ENCODE measurements around the gene RICTOR.
"Not testable (repeated sequence)": the region's sequence is repeated elsewhere in the genome, so short reads cannot be mapped to it uniquely, and the experiment has no call there.

The RICTOR gene

DNA sequence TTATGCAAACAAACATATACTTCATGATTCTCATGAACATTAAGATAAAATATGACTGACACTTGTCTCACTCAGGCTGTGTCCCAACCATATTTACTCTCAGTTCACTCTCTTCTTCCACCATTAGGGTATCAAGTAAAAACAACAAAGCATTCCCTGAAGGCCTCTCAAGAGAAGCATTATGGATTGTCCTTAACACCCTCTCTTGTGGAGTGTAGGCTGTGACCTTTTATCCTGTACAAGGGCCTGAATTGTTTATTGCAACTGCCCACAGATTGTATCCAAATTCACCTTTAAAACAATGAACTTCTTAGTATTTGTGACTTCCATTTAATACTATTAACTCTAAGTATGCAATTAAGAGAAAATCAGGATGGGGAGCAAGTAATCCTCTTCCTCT, 78.1 kb downstream of the RICTOR start:
- TF ChIP-seq, protein P1, sequence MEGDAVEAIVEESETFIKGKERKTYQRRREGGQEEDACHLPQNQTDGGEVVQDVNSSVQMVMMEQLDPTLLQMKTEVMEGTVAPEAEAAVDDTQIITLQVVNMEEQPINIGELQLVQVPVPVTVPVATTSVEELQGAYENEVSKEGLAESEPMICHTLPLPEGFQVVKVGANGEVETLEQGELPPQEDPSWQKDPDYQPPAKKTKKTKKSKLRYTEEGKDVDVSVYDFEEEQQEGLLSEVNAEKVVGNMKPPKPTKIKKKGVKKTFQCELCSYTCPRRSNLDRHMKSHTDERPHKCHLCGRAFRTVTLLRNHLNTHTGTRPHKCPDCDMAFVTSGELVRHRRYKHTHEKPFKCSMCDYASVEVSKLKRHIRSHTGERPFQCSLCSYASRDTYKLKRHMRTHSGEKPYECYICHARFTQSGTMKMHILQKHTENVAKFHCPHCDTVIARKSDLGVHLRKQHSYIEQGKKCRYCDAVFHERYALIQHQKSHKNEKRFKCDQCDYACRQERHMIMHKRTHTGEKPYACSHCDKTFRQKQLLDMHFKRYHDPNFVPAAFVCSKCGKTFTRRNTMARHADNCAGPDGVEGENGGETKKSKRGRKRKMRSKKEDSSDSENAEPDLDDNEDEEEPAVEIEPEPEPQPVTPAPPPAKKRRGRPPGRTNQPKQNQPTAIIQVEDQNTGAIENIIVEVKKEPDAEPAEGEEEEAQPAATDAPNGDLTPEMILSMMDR (IDR thresholded peaks at IDR 0.05; ENCODE audit: low read depth, low read length), result no peak
- DNase-seq (ENCODE audit: extremely low read depth, low read depth), result no peak

DNA sequence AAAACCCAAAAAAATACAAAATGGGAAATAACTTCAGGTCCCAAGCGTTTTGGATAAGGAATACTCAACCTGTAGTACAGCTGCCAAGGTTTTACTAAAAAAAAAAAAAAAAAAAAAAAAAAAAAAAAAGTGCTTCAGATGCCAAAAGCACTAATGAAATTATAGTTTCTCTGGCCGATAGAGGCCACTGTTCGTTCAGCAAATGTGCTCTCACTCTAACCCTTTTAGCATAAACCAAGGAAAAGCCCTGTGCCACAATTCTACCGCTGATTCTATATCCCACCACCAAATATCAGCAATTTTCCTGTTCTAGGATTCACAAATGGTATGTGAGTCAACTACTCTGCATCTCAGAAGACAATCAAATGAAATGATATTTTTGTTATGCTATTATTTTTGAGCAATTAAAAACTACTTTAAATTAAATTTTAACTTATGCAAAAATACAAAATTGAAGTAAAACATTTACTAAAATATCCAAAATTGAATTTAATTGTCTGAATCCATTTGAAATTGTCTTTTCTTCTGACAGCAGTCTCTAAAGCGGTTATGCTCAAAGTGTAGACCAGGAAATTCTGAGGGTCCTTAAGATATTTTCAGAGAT, 79.8 kb downstream of the RICTOR start:
- TF ChIP-seq, protein P1 (IDR thresholded peaks at IDR 0.05; ENCODE audit: low read depth, low read length), result peak; percentile 55
- peak; percentile 44 for DNase-seq (ENCODE audit: extremely low read depth, low read depth)

DNA sequence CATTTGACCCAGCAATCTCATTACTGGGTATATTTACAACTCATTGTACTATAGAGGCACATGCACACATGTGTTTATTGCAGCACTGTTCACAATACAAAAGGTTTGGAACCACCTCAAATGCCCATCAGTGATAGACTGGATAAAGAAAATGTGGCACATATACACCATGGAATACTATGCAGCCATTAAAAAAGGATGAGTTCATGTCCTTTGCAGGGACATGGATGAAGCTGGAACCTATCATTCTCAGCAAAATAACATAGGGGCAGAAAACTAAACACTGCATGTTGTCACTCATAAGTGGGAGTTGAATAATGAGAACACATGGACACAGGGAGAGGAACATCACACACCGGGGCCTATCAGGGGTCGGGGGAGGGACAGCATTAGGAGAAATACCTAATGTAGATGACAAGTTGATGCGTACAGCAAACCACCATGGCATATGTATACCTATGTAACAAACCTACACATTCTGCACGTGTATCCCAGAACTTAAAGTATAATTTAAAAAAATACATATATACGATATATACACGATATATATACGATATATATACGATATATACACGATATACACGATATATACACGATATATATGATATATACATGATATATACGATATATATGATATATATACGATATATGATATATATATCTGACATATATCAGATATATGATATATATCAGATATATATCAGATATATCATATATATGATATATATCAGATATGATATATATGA, 84.1 kb downstream of the RICTOR start:
- DNase-seq (ENCODE audit: extremely low read depth, low read depth), result not testable (repeated sequence)

DNA sequence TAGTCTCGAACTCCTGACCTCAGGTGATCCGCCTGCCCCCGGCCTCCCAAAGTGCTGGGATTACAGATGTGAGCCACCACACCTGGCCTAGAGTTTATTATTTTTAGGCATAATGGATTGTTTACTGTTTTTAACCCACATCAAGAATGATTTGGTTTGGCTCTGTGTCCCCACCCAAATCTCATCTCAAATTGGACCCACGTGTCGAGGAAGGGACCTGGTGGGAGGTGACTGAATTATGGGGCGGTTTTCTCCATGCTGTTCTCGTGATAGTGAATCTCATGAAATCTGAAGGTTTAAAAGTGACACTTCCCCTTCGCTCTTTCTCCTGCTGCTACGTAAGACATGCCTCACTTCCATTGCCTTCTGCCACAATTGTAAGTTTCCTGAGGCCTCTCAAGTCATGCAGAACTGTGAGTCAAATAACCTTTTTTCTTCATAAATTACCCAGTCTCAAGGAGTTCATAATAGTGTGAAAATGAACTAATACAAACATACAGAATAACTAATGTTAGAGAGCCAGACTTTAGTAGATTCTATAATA, 88.2 kb downstream of the RICTOR start:
- TF ChIP-seq, protein P1 (IDR thresholded peaks at IDR 0.05; ENCODE audit: low read depth, low read length), result no peak
- no peak for DNase-seq (ENCODE audit: extremely low read depth, low read depth)

DNA sequence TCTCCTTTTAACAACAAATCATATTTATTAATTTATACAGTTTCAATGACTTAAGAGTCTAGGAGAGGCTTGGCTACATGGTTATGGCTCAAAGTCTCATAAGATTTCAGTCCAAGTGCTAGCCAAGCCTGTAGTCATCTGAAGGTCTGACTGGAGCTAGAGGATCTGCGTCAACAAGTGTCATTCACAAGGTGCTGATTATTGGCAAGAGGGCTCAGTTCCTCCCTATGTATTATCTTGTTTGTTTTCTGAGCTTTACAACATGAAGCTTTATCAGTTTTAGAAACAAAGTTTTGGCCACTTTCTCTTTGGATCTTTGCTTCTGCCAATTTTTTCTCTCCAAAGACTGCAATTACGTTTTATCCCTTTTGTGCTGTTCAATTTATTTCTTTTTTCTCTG, 94.7 kb downstream of the RICTOR start:
- TF ChIP-seq, protein P1 (IDR thresholded peaks at IDR 0.05; ENCODE audit: low read depth, low read length), result no peak
- no peak for DNase-seq (ENCODE audit: extremely low read depth, low read depth)

DNA sequence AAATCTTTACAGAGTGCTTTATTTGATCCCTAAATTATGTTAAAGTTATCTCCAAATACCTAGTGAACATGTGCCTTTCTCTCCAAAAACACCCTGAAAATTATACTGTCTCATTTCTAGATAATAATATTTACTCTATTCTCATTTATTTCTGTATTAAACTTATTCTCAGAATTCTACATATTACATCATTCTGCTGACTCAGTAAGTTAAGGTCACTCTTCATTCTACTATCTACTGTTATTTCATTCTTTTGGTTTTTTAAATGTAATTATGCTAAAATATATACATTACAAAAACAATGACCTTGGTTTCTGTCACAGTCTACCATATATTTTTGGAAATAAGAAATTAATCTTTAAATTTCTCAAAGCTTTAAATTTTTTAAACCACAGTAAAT, 96.2 kb downstream of the RICTOR start:
- TF ChIP-seq, protein P1 (IDR thresholded peaks at IDR 0.05; ENCODE audit: low read depth, low read length), result no peak
- DNase-seq (ENCODE audit: extremely low read depth, low read depth), result no peak

DNA sequence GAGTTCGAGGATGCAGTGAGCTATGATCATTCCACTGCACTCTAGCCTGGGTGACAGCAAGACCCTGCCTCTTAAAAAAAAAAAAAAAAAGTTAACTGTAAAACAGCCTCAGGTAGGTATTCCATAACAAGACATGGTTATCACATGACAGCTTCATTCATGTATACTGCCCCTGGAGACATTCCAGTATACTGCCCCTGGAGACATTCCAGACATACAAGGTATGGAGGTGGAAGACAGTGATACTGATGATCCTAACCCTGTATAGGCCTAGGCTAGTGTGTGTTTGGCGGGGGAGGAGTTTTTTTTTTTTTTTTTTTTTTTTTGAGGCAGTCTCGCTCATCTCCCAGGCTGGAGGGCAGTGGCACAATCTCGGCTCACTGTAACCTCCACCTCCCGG, 105.5 kb downstream of the RICTOR start:
- TF ChIP-seq, protein P1 (IDR thresholded peaks at IDR 0.05; ENCODE audit: low read depth, low read length), result no peak
- DNase-seq (ENCODE audit: extremely low read depth, low read depth), result no peak

Measured in AG09319 (cell line).